T-helper 17 cell (primary cell): ENCODE measurements around the gene OAT. TPM values are rescaled to one million over a fixed set of nuclear protein-coding genes. Genes with fewer than 3 reads are reported as not detected.
"Not testable (repeated sequence)": the region's sequence is repeated elsewhere in the genome, so short reads cannot be mapped to it uniquely, and the experiment has no call there.

Source experiments
- ATAC-seq: fragments of 150-1000 bp; cut with Tn5 transposase; 2 replicates; pipeline ENCODE4 v1.10.0; 2021; ENCODE audit warnings: mild to moderate bottlenecking, moderate library complexity
- DNase-seq, 3 donors: peaks; one replicate each; pipeline versions ENCODE4 v3.0.0 to v3.0.0-alpha.2; 2020 to 2021
- H3K9me3 ChIP-seq: one replicate; pipeline ENCODE4 v1.7.0; 2013; ENCODE audit warnings: low read length, mild to moderate bottlenecking; ENCODE audit not compliant: control insufficient read depth, poor library complexity, severe bottlenecking
- H3K27ac Mint-ChIP-seq: one replicate; pipeline ENCODE4 v1.8.0; 2022; ENCODE audit warnings: mild to moderate bottlenecking, moderate library complexity, mixed read lengths
- H3K27me3 Mint-ChIP-seq: one replicate; pipeline ENCODE4 v1.8.0; 2022; ENCODE audit warnings: mixed read lengths
- H3K36me3 Mint-ChIP-seq: one replicate; pipeline ENCODE4 v1.8.0; 2022; ENCODE audit warnings: low read depth, mixed read lengths
- H3K4me1 Mint-ChIP-seq: one replicate; pipeline ENCODE4 v1.8.0; 2022; ENCODE audit warnings: mild to moderate bottlenecking, mixed read lengths
- H3K4me3 Mint-ChIP-seq: one replicate; pipeline ENCODE4 v1.8.0; 2022; ENCODE audit warnings: mild to moderate bottlenecking, moderate library complexity, mixed read lengths
- total RNA-seq, 4 donors: library from RNA in 2 of 4; stranded (reverse) in 2 of 4; gene quantifications; one replicate each; pipeline ENCODE4 v1.2.3 and lab custom pipeline; 2022 to 2026

OAT gene
- total RNA-seq, 2 donors from 2014 or later = 26.2 to 27.1 TPM

DNA sequence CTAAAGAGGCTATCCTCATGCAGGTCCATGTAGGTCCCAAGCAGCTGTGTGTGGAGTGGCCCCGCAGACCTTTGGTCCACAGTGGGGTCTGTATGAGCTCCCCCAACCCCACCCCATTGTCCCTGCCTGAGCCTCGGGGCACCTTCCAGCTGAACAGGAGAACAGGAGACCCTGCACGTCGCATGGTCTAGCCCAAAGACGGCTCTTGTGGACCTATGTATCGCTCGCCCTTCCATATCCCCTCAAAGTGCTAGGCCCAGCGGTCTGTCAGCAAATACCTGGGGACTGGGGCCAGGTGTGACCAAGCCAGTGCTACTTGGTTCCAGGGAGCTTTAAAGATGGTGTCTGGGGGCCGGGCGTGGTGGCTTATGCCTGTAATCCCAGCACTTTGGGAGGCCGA lies 43.0 kb downstream of the OAT start:
- Mint-ChIP-seq H3K27me3 (peaks cover 77% of the 10 kb centered on the region), H3K4me1 (peaks cover 4% of the 10 kb centered on the region), H3K4me3 (no peak overlapping the region), H3K36me3 (peaks cover 8% of the 10 kb centered on the region), H3K27ac (no peak overlapping the region)
- no peak for ATAC-seq
- H3K9me3 ChIP-seq = no peaks in the 10 kb centered on the region
- no peak for DNase-seq

DNA sequence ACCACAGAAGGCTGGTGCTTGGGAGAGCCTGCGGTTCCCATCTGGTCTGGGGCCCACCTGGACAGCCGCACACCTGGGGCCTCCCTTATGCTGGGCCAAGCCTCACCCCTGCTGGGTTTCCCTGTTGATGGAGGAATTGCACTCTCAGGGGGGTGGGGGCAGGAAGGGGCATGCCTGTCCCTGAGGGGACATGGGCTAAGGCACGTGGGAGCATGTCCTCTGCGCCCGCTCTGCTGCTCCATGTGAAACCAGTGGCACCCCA lies 43.4 kb downstream of the OAT start:
- H3K9me3 ChIP-seq = no peaks in the 10 kb centered on the region
- Mint-ChIP-seq H3K4me3 (no peak overlapping the region), H3K4me1 (peaks cover 3% of the 10 kb centered on the region), H3K36me3 (peaks cover 6% of the 10 kb centered on the region), H3K27ac (no peak overlapping the region), H3K27me3 (peaks cover 77% of the 10 kb centered on the region)
- ATAC-seq (no peak), DNase-seq (no peak)

DNA sequence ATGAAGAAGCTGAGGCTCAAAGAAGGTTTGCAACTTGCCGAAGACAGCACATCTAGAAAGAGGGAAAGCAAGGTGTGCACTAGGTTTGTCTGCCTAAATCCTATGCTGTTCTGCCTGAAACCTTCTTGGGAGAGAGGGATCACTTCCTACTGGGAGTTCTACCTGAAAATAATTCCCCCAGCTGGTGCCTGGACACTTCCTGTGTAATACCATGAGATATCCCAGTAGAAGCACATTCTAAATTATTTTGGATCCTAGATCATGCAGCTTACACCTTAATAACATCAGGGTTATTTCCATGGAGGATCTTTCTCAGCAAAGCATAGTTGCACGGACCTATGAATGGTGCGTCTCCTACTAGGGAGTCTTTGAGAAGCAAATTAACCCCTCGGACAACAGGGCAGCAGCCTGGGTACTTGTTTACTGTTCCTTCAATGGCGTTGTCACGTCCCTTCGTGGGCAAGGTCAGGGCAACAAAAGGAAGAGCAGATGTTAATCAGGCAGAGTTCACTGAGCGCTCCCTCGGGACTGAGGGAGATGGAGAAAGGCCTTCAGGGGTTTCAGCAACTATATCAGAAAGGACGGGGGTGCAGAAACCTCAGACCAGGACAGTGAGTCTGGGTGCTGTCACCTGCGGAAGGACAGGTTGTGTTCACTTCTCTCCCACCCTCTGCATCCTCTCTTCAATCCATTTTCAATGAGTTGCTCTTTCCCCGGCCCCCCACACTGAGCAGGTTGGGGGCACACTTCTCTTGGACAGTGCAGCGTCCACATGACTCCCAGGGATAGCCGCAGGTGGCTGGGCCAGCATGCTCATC lies 44.0 kb downstream of the OAT start:
- no peak overlapping the region for H3K27ac Mint-ChIP-seq

GRCh38 chr10:124372899-124373298 lies 45.8 kb downstream of the OAT start:
- no peak overlapping the region for H3K27ac Mint-ChIP-seq
- H3K4me1 Mint-ChIP-seq = peaks cover 2% of the 10 kb centered on the region
- peaks cover 2% of the 10 kb centered on the region for H3K36me3 Mint-ChIP-seq

More for the DNA sequence above, 44.0 kb downstream of the OAT start:
- no peak overlapping the region for H3K4me3 Mint-ChIP-seq
- H3K36me3 Mint-ChIP-seq = peaks cover 2% of the 10 kb centered on the region
- ATAC-seq (no peak), DNase-seq (no peak)
- no peaks in the 10 kb centered on the region for H3K9me3 ChIP-seq
- H3K27me3 Mint-ChIP-seq = peaks cover 77% of the 10 kb centered on the region
- H3K4me1 Mint-ChIP-seq = peaks cover under 1% of the 10 kb centered on the region

DNA sequence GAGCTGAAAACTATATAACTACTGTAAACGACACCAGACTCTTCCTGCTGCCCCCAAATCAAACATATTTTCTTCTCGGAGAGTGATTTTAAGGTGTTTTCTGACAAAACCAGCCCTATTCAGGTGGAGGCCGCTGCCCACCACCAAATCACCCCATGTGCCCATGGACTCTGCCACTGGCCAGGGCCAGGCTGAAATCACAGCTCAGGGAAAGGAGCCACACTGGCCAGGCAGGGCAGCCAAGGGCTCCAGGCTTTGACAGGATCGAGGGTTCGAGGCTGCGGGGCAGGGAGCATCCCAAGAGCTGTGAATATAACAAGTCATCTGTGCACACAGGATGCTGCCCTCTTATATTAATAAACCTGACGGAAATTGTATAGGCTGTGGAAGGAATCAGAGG lies 48.3 kb downstream of the OAT start:
- Mint-ChIP-seq H3K4me3 (no peak overlapping the region), H3K4me1 (peaks cover 2% of the 10 kb centered on the region), H3K36me3 (peaks cover 2% of the 10 kb centered on the region), H3K27me3 (peaks cover 64% of the 10 kb centered on the region), H3K27ac (no peak overlapping the region)
- ATAC-seq (no peak), DNase-seq (no peak)
- H3K9me3 ChIP-seq = no peaks in the 10 kb centered on the region

More at GRCh38 chr10:124372899-124373298, 45.8 kb downstream of the OAT start:
- no peaks in the 10 kb centered on the region for H3K9me3 ChIP-seq
- H3K4me3 Mint-ChIP-seq = no peak overlapping the region
- no peak for ATAC-seq
- peaks cover 67% of the 10 kb centered on the region for H3K27me3 Mint-ChIP-seq
- no peak for DNase-seq

- H3K27ac Mint-ChIP-seq = no peak overlapping the region
- peaks cover 2% of the 10 kb centered on the region for H3K4me1 Mint-ChIP-seq
- H3K27me3 Mint-ChIP-seq = peaks cover 65% of the 10 kb centered on the region
- ATAC-seq (no peak), DNase-seq (no peak)
- peaks cover 2% of the 10 kb centered on the region for H3K36me3 Mint-ChIP-seq
- no peak overlapping the region for H3K4me3 Mint-ChIP-seq
- H3K9me3 ChIP-seq = no peaks in the 10 kb centered on the region
Measured at GRCh38 chr10:124369986-124370385, 48.7 kb downstream of the OAT start.

DNA sequence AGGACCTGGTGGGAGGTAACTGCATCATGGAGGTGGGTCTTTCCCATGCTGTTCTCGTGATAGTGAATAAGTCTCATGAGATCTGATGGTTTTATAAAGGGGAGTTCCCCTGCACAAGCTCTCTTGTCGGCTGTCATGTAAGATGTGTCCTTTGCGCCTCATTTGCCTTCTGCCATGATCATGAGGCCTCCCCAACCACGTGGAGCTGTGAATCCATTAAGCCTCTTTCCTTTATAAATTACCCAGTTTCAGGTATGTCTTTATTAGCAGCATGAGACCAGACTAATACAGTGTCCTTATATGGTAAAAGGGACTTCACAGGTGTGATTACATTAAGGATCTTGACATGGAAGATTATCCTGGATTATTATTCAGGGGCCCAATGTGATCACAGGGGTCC lies 49.2 kb downstream of the OAT start:
- not testable (repeated sequence) for H3K4me1 Mint-ChIP-seq, H3K4me3 Mint-ChIP-seq, H3K36me3 Mint-ChIP-seq, H3K9me3 ChIP-seq, H3K27ac Mint-ChIP-seq, ATAC-seq, DNase-seq
- H3K27me3 Mint-ChIP-seq = peaks cover 62% of the 10 kb centered on the region

DNA sequence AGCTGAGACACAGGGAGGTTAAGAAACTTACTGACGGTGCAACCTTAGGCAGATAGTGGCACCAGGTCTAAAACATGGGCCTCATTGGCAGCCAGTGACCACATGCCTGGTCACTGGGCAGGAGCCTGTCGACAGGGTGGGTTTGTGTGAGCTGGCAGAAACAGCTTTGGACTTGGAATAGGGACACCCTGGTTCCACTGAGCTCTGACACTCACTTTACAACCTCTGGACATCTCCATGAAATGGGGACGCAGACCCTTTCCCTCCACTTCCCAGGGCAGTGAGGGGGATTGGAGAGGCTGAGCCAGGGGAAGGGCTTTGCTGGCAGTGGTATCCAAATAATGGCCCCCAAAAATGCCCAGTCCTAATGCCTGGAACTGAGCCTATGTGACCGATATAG lies 49.7 kb downstream of the OAT start:
- no peaks in the 10 kb centered on the region for H3K9me3 ChIP-seq
- peaks cover 2% of the 10 kb centered on the region for H3K4me1 Mint-ChIP-seq
- H3K27me3 Mint-ChIP-seq = peaks cover 57% of the 10 kb centered on the region
- peaks cover 2% of the 10 kb centered on the region for H3K36me3 Mint-ChIP-seq
- no peak overlapping the region for H3K4me3 Mint-ChIP-seq
- ATAC-seq (no peak), DNase-seq (no peak)
- H3K27ac Mint-ChIP-seq = no peak overlapping the region

- H3K9me3 ChIP-seq = no peaks in the 10 kb centered on the region
- no peaks in the 10 kb centered on the region for H3K36me3 Mint-ChIP-seq
- H3K4me1 Mint-ChIP-seq = peaks cover 2% of the 10 kb centered on the region
- ATAC-seq = no peak
- H3K27me3 Mint-ChIP-seq = peaks cover 46% of the 10 kb centered on the region
- H3K4me3 Mint-ChIP-seq = no peak overlapping the region
- DNase-seq = no peak
- no peak overlapping the region for H3K27ac Mint-ChIP-seq
Measured at GRCh38 chr10:124367936-124368335, 50.8 kb downstream of the OAT start.

- no peak overlapping the region for H3K27ac Mint-ChIP-seq
- no peaks in the 10 kb centered on the region for H3K36me3 Mint-ChIP-seq
- no peak overlapping the region for H3K4me3 Mint-ChIP-seq
- no peak for DNase-seq
- H3K9me3 ChIP-seq = no peaks in the 10 kb centered on the region
- H3K27me3 Mint-ChIP-seq = peaks cover 45% of the 10 kb centered on the region
- peaks cover 2% of the 10 kb centered on the region for H3K4me1 Mint-ChIP-seq
- ATAC-seq = no peak
Measured at GRCh38 chr10:124367414-124367813, 51.3 kb downstream of the OAT start.

DNA sequence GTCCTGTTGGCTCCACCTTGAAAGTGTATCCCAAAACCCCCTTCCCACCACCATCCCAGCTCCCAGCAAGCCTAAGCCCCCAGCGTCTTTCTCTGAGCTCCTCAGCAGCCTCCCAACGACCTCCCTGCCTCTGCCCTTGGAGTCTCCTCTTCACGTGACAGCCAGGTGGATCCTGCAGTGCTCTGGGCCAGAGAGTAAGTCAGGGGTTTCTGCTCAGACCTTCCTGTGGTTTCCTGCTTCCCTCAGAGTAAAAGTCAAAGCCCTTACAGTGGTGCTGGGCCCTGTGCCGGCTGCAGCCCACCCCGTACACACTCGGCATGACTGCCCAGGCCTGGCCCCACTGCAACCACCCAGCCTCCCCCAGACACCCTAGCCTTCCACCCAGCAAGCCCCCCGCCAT lies 51.9 kb downstream of the OAT start:
- peaks cover 42% of the 10 kb centered on the region for H3K27me3 Mint-ChIP-seq
- H3K9me3 ChIP-seq = no peaks in the 10 kb centered on the region
- H3K27ac Mint-ChIP-seq = no peak overlapping the region
- no peak overlapping the region for H3K4me3 Mint-ChIP-seq
- DNase-seq (no peak), ATAC-seq (no peak)
- no peaks in the 10 kb centered on the region for H3K36me3 Mint-ChIP-seq
- peaks cover 2% of the 10 kb centered on the region for H3K4me1 Mint-ChIP-seq

GRCh38 chr10:124366343-124366742 lies 52.4 kb downstream of the OAT start:
- Mint-ChIP-seq H3K4me1 (peaks cover 2% of the 10 kb centered on the region), H3K27ac (no peak overlapping the region), H3K36me3 (no peaks in the 10 kb centered on the region), H3K4me3 (no peak overlapping the region), H3K27me3 (peaks cover 38% of the 10 kb centered on the region)
- ATAC-seq (no peak), DNase-seq (no peak)
- H3K9me3 ChIP-seq = no peaks in the 10 kb centered on the region

DNA sequence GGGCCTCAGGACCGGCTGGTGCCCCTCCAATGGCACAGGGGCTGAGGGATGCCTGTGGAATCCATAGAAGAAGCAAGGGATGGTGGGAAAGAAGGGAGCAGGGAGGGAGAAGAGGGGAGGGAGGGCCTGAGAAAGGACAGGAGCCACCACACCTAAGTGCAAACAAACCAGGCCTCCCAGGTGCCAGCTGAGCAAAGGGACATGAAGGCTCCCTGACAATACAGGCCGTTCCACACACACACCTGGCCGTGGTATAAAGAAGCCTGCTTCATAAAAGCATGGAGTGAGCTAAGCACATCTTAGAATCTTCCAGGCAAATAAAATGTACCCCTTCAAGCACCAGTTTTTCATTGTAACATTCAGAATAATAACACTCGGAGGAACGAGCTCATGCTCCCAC lies 54.0 kb downstream of the OAT start:
- Mint-ChIP-seq H3K36me3 (no peaks in the 10 kb centered on the region), H3K4me1 (peaks cover under 1% of the 10 kb centered on the region), H3K27ac (no peak overlapping the region), H3K27me3 (peaks cover 23% of the 10 kb centered on the region), H3K4me3 (no peak overlapping the region)
- DNase-seq (no peak), ATAC-seq (no peak)
- no peaks in the 10 kb centered on the region for H3K9me3 ChIP-seq

DNA sequence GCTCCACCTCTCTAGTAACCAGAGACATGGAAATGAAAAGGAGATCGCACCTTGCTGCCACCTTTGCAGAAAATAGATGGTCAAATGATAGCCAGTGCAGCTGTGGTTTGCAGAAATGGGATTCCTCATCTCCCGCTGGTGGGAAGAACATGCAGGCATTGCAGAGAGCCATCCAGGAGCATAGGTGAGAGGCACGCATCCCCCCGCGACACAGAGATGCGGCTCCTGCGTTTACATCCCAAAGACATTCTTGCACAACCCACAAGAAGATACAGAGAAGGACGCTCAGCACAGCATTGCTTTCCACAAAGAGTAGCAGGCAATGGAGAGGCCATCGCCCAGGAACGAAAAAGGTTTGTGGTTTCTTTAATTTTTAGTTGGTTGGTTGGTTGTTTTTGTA lies 56.2 kb downstream of the OAT start:
- Mint-ChIP-seq H3K27ac (no peak overlapping the region), H3K36me3 (peaks cover 2% of the 10 kb centered on the region), H3K27me3 (peaks cover 18% of the 10 kb centered on the region), H3K4me3 (no peak overlapping the region), H3K4me1 (no peaks in the 10 kb centered on the region)
- H3K9me3 ChIP-seq = peaks cover 4% of the 10 kb centered on the region
- DNase-seq (no peak), ATAC-seq (no peak)
